Progenitor cell of endocrine pancreas (in vitro differentiated cells): ENCODE measurements around the gene DAZAP1. TPM values are rescaled to one million over a fixed set of nuclear protein-coding genes. Genes with fewer than 3 reads are reported as not detected.
A peak's percentile ranks its signal among the peaks of the same experiment; 100 is the strongest.

Experiments
- DNase-seq: peaks from one replicate; pipeline ENCODE4 v3.0.0; 2021; ENCODE audit warnings: low spot score; ENCODE audit not compliant: unreplicated experiment
- H3K27ac Mint-ChIP-seq: 2 replicates; pipeline ENCODE4 v1.8.0; 2021; ENCODE audit warnings: mild to moderate bottlenecking, moderate library complexity, mixed read lengths
- H3K27me3 Mint-ChIP-seq: 2 replicates; pipeline ENCODE4 v1.8.0; 2021; ENCODE audit warnings: mixed read lengths
- H3K36me3 Mint-ChIP-seq: 2 replicates; pipeline ENCODE4 v1.8.0; 2022; ENCODE audit warnings: mixed read lengths; ENCODE audit not compliant: insufficient read depth
- H3K4me1 Mint-ChIP-seq: 2 replicates; pipeline ENCODE4 v1.8.0; 2021; ENCODE audit warnings: low read depth, mixed read lengths
- H3K4me3 Mint-ChIP-seq: 2 replicates; pipeline ENCODE4 v1.8.0; 2021; ENCODE audit warnings: low read depth, mild to moderate bottlenecking, moderate library complexity, mixed read lengths
- H3K9me3 Mint-ChIP-seq: 2 replicates; pipeline ENCODE4 v1.8.0; 2021; ENCODE audit warnings: low read depth, mixed read lengths
- total RNA-seq: library from RNA; stranded (reverse); gene quantifications from 2 replicates; pipeline ENCODE4 v1.2.1, GENCODE V29; 2021
- TF ChIP-seq, protein P1 (sequence below): fragments of 200-600 bp; sonication (generic); IDR thresholded peaks from one replicate; pipeline ENCODE4 v1.5.0; 2021; ENCODE audit warnings: antibody characterized with exemption, mild to moderate bottlenecking; ENCODE audit not compliant: unreplicated experiment

Gene DAZAP1
- total RNA-seq, 1 donor from 2014 or later = 131 TPM

DNA sequence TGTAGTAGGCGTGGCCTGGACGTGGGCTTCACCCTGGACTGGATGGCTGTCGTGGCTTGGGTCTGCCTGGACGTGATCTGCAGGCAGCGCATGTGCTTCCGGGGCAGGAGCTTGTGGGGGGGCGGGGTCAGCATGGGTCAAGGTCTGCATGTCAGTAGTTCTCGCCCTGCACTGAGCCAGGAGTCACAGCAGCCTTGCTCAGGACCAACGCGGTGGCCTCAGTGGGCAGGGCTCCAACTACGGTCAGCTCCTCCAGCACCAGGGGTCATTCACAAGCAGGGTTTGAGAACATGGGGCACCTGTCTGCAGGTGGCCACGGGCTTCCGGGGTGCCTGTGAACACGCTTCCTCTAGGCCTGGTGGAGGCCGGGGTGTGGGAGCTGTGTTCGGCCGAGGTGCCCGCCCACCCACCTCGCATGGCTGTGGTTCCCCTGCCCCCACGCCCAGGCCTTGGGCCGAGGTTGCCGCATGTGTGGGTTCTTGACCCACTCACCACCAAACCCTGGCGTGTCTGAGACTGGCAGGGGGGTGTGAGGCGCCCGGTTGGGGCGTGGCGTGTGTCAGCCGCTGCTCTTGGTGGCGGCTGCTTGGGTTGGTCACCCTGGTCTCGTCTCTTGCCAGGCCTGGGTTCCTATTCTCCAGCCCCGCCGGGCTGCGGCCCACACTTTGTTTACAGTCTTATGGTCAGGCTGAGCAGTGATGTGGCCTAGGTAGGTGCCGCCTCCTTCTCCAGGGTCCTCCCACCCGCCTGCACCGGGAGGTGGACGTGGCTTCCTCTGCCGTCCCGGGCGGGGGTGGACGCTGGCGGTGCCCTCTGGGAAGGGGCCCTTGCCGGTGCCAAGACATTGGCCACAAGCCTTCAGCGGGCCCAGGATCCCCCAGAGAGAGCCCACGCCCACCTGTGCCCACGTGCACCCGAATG is 26.0 kb downstream of the DAZAP1 start:
- Mint-ChIP-seq H3K4me1 (no peaks in the 10 kb centered on the region), H3K9me3 (no peaks in the 10 kb centered on the region), H3K4me3 (no peak overlapping the region), H3K27me3 (no peaks in the 10 kb centered on the region), H3K27ac (no peak overlapping the region), H3K36me3 (peaks cover 6% of the 10 kb centered on the region)
- TF ChIP-seq, protein P1, sequence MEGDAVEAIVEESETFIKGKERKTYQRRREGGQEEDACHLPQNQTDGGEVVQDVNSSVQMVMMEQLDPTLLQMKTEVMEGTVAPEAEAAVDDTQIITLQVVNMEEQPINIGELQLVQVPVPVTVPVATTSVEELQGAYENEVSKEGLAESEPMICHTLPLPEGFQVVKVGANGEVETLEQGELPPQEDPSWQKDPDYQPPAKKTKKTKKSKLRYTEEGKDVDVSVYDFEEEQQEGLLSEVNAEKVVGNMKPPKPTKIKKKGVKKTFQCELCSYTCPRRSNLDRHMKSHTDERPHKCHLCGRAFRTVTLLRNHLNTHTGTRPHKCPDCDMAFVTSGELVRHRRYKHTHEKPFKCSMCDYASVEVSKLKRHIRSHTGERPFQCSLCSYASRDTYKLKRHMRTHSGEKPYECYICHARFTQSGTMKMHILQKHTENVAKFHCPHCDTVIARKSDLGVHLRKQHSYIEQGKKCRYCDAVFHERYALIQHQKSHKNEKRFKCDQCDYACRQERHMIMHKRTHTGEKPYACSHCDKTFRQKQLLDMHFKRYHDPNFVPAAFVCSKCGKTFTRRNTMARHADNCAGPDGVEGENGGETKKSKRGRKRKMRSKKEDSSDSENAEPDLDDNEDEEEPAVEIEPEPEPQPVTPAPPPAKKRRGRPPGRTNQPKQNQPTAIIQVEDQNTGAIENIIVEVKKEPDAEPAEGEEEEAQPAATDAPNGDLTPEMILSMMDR = no peak
- no peak for DNase-seq

DNA sequence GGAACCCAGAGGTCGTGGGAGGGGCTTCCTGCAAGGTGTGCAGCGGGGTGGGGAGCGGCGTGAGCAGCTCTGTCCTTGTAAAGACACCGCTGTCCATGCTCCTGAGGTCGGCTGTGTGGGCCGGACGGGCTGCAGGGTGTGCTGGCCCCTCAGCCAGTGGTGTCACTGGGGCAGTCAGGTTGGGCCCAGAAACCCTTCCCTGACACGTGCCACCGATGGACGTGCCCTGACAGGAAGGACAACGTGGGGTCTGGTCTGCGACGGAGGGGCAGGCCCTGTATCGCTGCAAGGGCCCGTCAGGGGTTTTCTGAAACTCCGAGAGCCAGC is 26.6 kb downstream of the DAZAP1 start:
- no peaks in the 10 kb centered on the region for H3K4me1 Mint-ChIP-seq
- H3K36me3 Mint-ChIP-seq = peaks cover 6% of the 10 kb centered on the region
- H3K9me3 Mint-ChIP-seq = no peaks in the 10 kb centered on the region

DNA sequence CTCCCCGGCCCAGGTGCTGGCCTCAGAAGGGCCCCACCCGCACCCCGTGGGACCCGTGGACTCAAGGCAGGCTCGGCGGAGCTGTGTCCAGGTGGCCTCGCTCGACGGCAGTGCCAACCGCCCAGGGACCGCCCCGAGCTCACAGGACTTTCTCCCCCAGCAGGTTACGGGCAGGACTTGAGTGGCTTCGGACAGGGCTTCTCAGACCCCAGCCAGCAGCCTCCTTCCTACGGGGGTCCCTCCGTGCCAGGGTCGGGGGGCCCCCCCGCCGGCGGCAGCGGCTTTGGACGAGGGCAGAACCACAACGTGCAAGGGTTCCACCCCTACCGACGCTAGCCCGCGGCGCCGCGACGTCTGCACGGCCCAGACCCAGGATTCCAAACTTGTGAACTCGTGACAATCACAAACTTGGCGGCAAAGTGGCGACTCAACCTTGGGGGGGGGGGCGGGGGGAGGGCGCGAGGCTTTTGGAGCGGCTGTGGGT is 27.2 kb downstream of the DAZAP1 start:
- DNase-seq = no peak
- no peak overlapping the region for H3K27ac Mint-ChIP-seq
- H3K9me3 Mint-ChIP-seq = no peaks in the 10 kb centered on the region
- H3K36me3 Mint-ChIP-seq = peaks cover 7% of the 10 kb centered on the region
- no peaks in the 10 kb centered on the region for H3K27me3 Mint-ChIP-seq
- peaks cover 3% of the 10 kb centered on the region for H3K4me1 Mint-ChIP-seq
- TF ChIP-seq, protein P1 = no peak
- no peak overlapping the region for H3K4me3 Mint-ChIP-seq

More for the DNA sequence above, 26.6 kb downstream of the DAZAP1 start:
- no peak for DNase-seq
- TF ChIP-seq, protein P1 = no peak
- H3K27me3 Mint-ChIP-seq = no peaks in the 10 kb centered on the region
- H3K4me3 Mint-ChIP-seq = no peak overlapping the region
- H3K27ac Mint-ChIP-seq = no peak overlapping the region

DNA sequence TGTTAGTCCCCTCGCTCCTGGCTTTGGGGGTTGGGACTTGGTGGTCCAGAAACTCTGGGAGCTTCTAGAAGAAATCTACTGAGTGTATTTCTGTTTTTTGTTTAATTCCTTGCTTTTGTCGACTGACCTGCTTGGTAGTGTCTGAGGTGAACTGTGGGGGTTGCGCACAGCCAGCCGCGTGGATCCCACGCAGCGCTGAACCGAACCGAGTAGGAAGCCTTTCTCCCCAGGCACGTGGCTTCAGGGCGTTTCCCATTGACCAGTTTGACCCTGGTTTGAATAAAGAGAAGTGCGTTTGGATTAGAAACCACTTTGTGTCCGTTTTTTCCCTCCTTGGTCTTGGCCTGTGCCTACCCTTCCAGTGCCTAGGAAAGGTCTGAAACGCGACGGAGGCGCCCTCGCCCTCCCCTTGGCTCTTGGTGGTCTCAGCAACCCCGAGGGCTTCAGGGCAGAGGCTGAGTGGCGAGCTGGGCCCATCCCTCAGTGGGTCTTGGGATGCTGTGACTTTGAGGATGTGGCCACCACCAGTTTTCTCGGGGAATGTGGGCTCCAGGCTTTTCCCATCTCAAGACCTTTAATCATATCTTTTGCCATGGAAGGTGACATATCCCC is 28.1 kb downstream of the DAZAP1 start:
- H3K36me3 Mint-ChIP-seq = peaks cover 10% of the 10 kb centered on the region
- H3K4me3 Mint-ChIP-seq = no peak overlapping the region
- no peaks in the 10 kb centered on the region for H3K9me3 Mint-ChIP-seq
- H3K4me1 Mint-ChIP-seq = peaks cover 5% of the 10 kb centered on the region
- H3K27ac Mint-ChIP-seq = no peak overlapping the region
- TF ChIP-seq, protein P1 = no peak
- no peak for DNase-seq
- no peaks in the 10 kb centered on the region for H3K27me3 Mint-ChIP-seq

DNA sequence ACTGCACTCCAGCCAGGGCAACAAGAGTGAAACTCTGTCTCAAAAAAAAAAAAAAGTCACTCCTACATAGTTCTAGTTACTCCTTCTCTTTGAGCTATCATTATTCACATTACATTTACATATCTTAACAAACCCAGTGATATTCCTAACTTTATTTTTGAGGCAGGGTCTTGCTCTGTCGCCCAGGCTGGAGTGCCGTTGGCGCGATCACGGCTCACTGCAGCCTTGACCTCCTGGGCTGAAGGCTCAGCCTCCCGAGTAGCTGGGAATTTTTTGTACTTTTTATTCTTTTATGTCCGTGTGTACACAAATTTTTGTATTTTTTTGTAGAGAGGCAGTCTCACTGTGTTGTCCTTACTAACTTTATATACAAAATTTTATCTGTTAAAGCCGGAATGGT is 30.2 kb downstream of the DAZAP1 start:
- TF ChIP-seq, protein P1 = no peak
- Mint-ChIP-seq H3K9me3 (no peaks in the 10 kb centered on the region), H3K4me1 (peaks cover 5% of the 10 kb centered on the region), H3K27me3 (no peaks in the 10 kb centered on the region), H3K27ac (no peak overlapping the region), H3K4me3 (peak overlapping the region; percentile 97), H3K36me3 (peaks cover 20% of the 10 kb centered on the region)
- no peak for DNase-seq
